Activated CD4-positive, alpha-beta T cell treated with anti-CD3 and anti-CD28 coated beads, Interleukin-2, amount 10 ng/mL, durations not matched to agents 7 days and 5 days (primary cell): ENCODE results near the gene SCRN1. TPM values are rescaled to one million over a fixed set of nuclear protein-coding genes. Genes with fewer than 3 reads are reported as not detected.

ENCODE experiments used
- CTCF ChIA-PET: fragments of 350-600 bp; sonication (Branson Sonifier 250); formaldehyde crosslinking; loops from one replicate; lab custom pipeline; 2021; ENCODE audit warnings: antibody characterized with exemption; lab: Charles Lee
- POLR2A ChIA-PET: fragments of 350-600 bp; sonication (Branson Sonifier 250); formaldehyde crosslinking; loops from one replicate; lab custom pipeline; 2021; ENCODE audit warnings: antibody characterized with exemption; lab: Charles Lee
- DNase-seq: peaks from one replicate; pipeline ENCODE4 v3.0.0-alpha.2; 2020
- H3K27ac Mint-ChIP-seq: one replicate; pipeline ENCODE4 v1.8.0; 2021; ENCODE audit warnings: mild to moderate bottlenecking, moderate library complexity, mixed read lengths
- H3K27me3 Mint-ChIP-seq: one replicate; pipeline ENCODE4 v1.8.0; 2021; ENCODE audit warnings: mixed read lengths
- H3K36me3 Mint-ChIP-seq: one replicate; pipeline ENCODE4 v1.8.0; 2021; ENCODE audit warnings: low read depth, mixed read lengths
- H3K4me1 Mint-ChIP-seq: one replicate; pipeline ENCODE4 v1.8.0; 2021; ENCODE audit warnings: mixed read lengths
- H3K4me3 Mint-ChIP-seq: one replicate; pipeline ENCODE4 v1.8.0; 2021; ENCODE audit warnings: mild to moderate bottlenecking, moderate library complexity, mixed read lengths
- H3K9me3 Mint-ChIP-seq: one replicate; pipeline ENCODE4 v1.8.0; 2021; ENCODE audit warnings: mixed read lengths
- total RNA-seq, 2 experiments: library from RNA; stranded (reverse); gene quantifications; one replicate each; pipeline ENCODE4 v1.2.3, GENCODE V29; 2021

SCRN1 gene
- total RNA-seq, 2 experiments from 2014 or later: 2.1 TPM

- Mint-ChIP-seq H3K4me3 (no peak overlapping the region), H3K27me3 (peaks cover 17% of the 10 kb centered on the region), H3K4me1 (no peaks in the 10 kb centered on the region), H3K36me3 (no peaks in the 10 kb centered on the region), H3K27ac (no peak overlapping the region), H3K9me3 (no peaks in the 10 kb centered on the region)
- ChIA-PET POLR2A (no interaction called here), CTCF (interaction anchor here (0.6 kb wide), 1 partner anchor 207 kb away, joined by 3 read pairs; no protein-coding TSS in a partner anchor)
- no peak for DNase-seq
These were observed 117.7 kb downstream of the SCRN1 start for GRCh38 chr7:29871787-29872398.

Other genes with a start within 250 kb of the SCRN1 start
- not detected for gene WIPF3, start 183.3 kb downstream of the SCRN1 start, total RNA-seq
- gene FKBP14, start 36.9 kb upstream of the SCRN1 start, total RNA-seq: 1 to 10 TPM; 3.0 to 4.1 TPM
- 1 to 10 TPM; 5.2 to 6.3 TPM for gene PLEKHA8, start 38.6 kb upstream of the SCRN1 start, total RNA-seq
- gene MTURN, start 145.2 kb upstream of the SCRN1 start, total RNA-seq: 1 to 10 TPM; 3.7 to 4.1 TPM